Hepatocyte (in vitro differentiated cells): ENCODE measurements around the gene NAT14. TPM values are rescaled to one million over a fixed set of nuclear protein-coding genes. Genes with fewer than 3 reads are reported as not detected.

Experiments
- DNase-seq: peaks from one replicate; pipeline ENCODE4 v3.0.0-alpha.2; 2016; ENCODE audit warnings: low spot score
- H2AFZ ChIP-seq: fragments of 200-600 bp; sonication (generic); 2 replicates; pipeline ENCODE4 v1.6.0; 2016; ENCODE audit warnings: antibody characterized with exemption, mild to moderate bottlenecking
- H3K27ac ChIP-seq: fragments of 200-600 bp; sonication (generic); 2 replicates; pipeline ENCODE4 v1.5.1; 2016; ENCODE audit warnings: mild to moderate bottlenecking
- H3K27me3 ChIP-seq: fragments of 200-600 bp; sonication (generic); 2 replicates; pipeline ENCODE4 v1.6.1; 2016
- H3K36me3 ChIP-seq: fragments of 200-600 bp; sonication (generic); replicated peaks from 2 replicates; pipeline ENCODE4 v1.5.1; 2016; ENCODE audit warnings: low read depth; ENCODE audit not compliant: insufficient read depth
- H3K4me1 ChIP-seq: fragments of 200-600 bp; sonication (generic); 2 replicates; pipeline ENCODE4 v1.5.1; 2016; ENCODE audit warnings: mild to moderate bottlenecking, moderate library complexity; ENCODE audit not compliant: insufficient read depth
- H3K4me2 ChIP-seq: fragments of 200-600 bp; sonication (generic); 2 replicates; pipeline ENCODE4 v1.6.0; 2016
- H3K4me3 ChIP-seq: fragments of 200-600 bp; sonication (generic); 2 replicates; pipeline ENCODE4 v1.5.1; 2016; ENCODE audit warnings: mild to moderate bottlenecking
- H3K79me2 ChIP-seq: fragments of 200-600 bp; sonication (generic); 2 replicates; pipeline ENCODE4 v1.6.0; 2017; ENCODE audit warnings: mild to moderate bottlenecking
- H3K9me2 ChIP-seq: fragments of 200-600 bp; sonication (generic); replicated peaks from 2 replicates; pipeline ENCODE4 v1.6.0; 2017; ENCODE audit warnings: mild to moderate bottlenecking; ENCODE audit not compliant: insufficient read depth
- H3K9me3 ChIP-seq: fragments of 200-600 bp; sonication (generic); 2 replicates; pipeline ENCODE4 v1.5.1; 2016; ENCODE audit warnings: low read depth, mild to moderate bottlenecking
- H4K20me1 ChIP-seq: fragments of 200-600 bp; sonication (generic); 2 replicates; pipeline ENCODE4 v1.6.0; 2016; ENCODE audit warnings: mild to moderate bottlenecking; ENCODE audit not compliant: insufficient read depth, poor library complexity, severe bottlenecking
- EZH2 ChIP-seq: fragments of 200-600 bp; sonication (generic); IDR thresholded peaks from 2 replicates; pipeline ENCODE4 v1.6.1; 2016; ENCODE audit warnings: antibody characterized with exemption, mild to moderate bottlenecking, borderline replicate concordance
- EZH2phosphoT487 ChIP-seq: fragments of 200-600 bp; sonication (generic); IDR thresholded peaks from one replicate; pipeline ENCODE4 v1.6.1; 2018; ENCODE audit warnings: antibody characterized with exemption, mild to moderate bottlenecking, low read depth, moderate library complexity; ENCODE audit not compliant: unreplicated experiment, severe bottlenecking
- WGBS: methylation state at CpG from one replicate; pipeline ENCODE4 v1.1.6; 2016; ENCODE audit warnings: low lambda C conversion rate; ENCODE audit errors: missing lambda C conversion rate; 5-methylcytosine and 5-hydroxymethylcytosine counted together
- polyA plus RNA-seq: library from polyadenylated mRNA; unstranded; fragments of >200 nt; fragmentation: Nextera tagmentation; extraction: Ambion mirVana; gene quantifications from 2 replicates; pipeline ENCODE4 v1.2.1, GENCODE V29; 2016
- total RNA-seq: library from RNA; depleted of rRNA; stranded (reverse); fragments of >200 nt; gene quantifications from 2 replicates; pipeline ENCODE4 v1.2.3, GENCODE V29; 2014
- TF ChIP-seq, protein P1 (sequence below): fragments of 200-600 bp; sonication (generic); IDR thresholded peaks from 2 replicates; pipeline ENCODE4 v1.5.1; 2016; ENCODE audit warnings: antibody characterized with exemption, mild to moderate bottlenecking; ENCODE audit not compliant: poor library complexity

The NAT14 gene
- total and polyA plus RNA-seq, 2 experiments from 2014 or later, result 22.3 to 40.3 TPM

DNA sequence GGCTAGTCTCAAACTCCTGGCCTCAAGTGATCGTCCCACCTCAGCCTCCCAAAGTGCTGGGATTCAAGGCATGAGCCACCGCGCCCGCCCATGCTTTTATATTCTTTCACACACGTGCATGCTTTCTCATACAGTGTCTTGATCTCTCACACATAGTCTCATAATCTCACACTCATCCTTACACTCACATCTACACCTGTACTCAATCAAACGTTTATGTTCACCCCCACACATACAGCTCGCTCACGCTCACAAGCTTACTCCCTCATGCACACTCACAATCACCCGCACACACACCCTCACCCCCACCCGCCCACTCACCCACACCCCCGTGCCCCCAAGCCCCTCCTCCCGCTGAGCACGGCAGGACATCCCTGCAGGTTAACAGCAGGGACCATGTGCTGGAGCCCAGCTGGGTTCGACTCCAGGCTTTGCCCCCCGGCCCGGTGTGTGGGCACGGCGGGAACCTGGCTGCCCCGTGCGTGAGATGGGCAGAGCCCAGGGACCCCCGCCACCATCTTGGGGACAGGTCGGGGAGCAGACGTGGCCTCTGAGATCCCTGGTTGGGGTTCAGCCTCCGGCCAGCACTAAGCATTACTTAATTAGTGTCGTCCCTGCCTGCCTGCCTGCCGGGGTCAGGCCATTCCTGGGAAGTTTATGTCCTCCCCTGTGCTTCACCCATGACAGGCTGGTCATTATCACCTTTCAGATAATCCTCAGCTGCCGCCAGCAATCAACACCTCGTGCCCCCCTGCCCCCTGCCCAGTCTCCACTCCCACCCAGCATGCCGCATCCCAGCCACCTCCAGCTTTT is 40.5 kb downstream of the NAT14 start:
- H3K36me3 ChIP-seq, result no peaks in the 10 kb centered on the region
- H3K79me2 ChIP-seq, result no peaks in the 10 kb centered on the region
- H3K4me2 ChIP-seq, result no peak overlapping the region
- H2AFZ ChIP-seq, result no peak overlapping the region
- 47% methylated on average over 27 of the region's 29 CpGs for WGBS
- peaks cover 5% of the 10 kb centered on the region for H3K27me3 ChIP-seq
- no peaks in the 10 kb centered on the region for H3K9me2 ChIP-seq
- no peaks in the 10 kb centered on the region for H3K9me3 ChIP-seq
- H3K4me3 ChIP-seq, result no peak overlapping the region
- peaks cover 9% of the 10 kb centered on the region for H3K4me1 ChIP-seq
- TF ChIP-seq EZH2phosphoT487 (no peak), EZH2 (no peak)
- TF ChIP-seq, protein P1, sequence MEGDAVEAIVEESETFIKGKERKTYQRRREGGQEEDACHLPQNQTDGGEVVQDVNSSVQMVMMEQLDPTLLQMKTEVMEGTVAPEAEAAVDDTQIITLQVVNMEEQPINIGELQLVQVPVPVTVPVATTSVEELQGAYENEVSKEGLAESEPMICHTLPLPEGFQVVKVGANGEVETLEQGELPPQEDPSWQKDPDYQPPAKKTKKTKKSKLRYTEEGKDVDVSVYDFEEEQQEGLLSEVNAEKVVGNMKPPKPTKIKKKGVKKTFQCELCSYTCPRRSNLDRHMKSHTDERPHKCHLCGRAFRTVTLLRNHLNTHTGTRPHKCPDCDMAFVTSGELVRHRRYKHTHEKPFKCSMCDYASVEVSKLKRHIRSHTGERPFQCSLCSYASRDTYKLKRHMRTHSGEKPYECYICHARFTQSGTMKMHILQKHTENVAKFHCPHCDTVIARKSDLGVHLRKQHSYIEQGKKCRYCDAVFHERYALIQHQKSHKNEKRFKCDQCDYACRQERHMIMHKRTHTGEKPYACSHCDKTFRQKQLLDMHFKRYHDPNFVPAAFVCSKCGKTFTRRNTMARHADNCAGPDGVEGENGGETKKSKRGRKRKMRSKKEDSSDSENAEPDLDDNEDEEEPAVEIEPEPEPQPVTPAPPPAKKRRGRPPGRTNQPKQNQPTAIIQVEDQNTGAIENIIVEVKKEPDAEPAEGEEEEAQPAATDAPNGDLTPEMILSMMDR, result no peak
- no peak overlapping the region for H3K27ac ChIP-seq
- no peak for DNase-seq
- H4K20me1 ChIP-seq, result no peaks in the 10 kb centered on the region

DNA sequence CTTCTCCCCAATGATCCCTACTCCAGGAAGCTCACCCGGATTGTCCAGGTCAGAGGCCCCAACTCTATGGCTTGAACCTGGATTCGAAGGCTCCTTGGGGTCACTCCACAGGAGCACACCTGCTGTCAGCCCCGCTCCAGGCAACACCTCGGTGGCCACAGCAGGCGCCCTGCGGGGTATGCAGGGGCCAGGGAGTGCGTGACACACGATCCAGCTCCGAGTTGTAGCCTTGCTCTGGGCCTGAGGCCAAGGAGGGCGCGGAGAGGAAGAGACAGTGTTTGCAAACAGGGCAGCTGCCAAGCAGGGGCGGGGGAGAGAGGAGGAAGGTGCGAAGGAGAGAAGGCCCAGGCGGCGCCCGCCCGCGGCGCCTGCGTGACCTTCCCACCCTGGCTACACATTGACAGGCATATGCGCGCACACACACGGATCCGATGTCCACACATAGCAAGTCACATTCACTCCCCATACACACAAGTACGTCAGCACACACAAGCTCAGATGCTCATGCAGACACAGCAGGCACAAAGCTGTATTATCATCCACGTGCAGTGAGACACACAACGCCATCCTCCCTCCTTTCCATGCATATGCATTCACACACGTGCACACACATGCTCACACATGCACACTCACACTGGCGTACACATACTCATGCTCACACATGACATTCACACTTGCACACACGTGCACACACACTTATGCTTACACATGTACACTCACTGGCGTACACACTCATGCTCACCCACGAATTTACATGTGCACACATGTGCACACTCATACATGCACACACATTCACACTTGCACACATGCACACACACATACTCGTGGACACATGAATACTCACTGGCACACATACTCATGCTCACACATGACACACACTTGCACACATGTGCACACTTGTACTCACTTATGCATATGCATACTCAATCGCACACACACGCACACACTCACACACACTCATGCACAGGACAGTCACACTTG is 41.5 kb downstream of the NAT14 start:
- Histone ChIP-seq H3K9me3 (no peaks in the 10 kb centered on the region), H4K20me1 (no peaks in the 10 kb centered on the region), H3K4me1 (peaks cover 9% of the 10 kb centered on the region), H3K36me3 (no peaks in the 10 kb centered on the region), H3K4me2 (peak overlapping the region; percentile 33), H3K79me2 (no peaks in the 10 kb centered on the region), H3K27ac (no peak overlapping the region), H3K27me3 (peaks cover 5% of the 10 kb centered on the region), H3K4me3 (no peak overlapping the region), H3K9me2 (no peaks in the 10 kb centered on the region), H2AFZ (no peak overlapping the region)
- WGBS, result 38% methylated on average over 34 of the region's 35 CpGs
- peak; percentile 75 for DNase-seq
- TF ChIP-seq, protein P1, result no peak
- no peak for TF ChIP-seq EZH2phosphoT487
- TF ChIP-seq EZH2, result no peak

DNA sequence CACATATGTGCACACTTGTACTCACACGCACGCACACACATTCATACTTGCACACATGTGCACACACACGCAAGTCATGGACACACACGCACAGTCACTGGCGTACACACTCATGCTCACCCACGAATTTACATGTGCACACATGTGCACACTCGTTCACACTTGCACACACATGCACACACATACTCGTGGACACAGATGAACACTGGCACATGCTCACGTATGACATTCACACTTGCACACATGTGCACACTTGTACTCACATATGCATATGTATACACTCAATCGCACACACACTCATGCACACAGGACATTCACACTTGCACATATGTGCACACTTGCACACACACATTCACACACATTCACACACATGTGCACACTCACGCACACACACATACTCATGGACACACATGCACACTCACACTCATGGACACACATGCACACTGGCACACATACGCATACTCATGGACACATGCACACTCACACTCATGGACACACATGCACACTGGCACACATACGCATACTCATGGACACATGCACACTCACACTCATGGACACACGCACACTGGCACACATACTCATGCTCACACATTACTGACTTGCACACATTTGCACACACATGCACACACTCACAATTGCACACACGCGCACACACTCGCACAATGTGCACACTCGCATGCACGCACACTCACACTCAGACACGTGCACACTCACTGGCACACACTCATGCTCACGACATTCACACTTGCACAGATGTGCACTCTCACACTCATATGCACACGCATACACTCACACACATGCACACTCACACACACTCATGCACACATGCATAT is 42.4 kb downstream of the NAT14 start:
- Histone ChIP-seq H3K36me3 (no peaks in the 10 kb centered on the region), H3K4me2 (no peak overlapping the region), H3K27me3 (peaks cover 5% of the 10 kb centered on the region), H4K20me1 (no peaks in the 10 kb centered on the region), H3K4me1 (peaks cover 9% of the 10 kb centered on the region), H2AFZ (no peak overlapping the region), H3K9me3 (no peaks in the 10 kb centered on the region), H3K79me2 (no peaks in the 10 kb centered on the region), H3K27ac (no peak overlapping the region), H3K9me2 (no peaks in the 10 kb centered on the region), H3K4me3 (no peak overlapping the region)
- WGBS, result 87% methylated on average over 22 of the region's 22 CpGs
- no peak for DNase-seq
- TF ChIP-seq, protein P1, result no peak
- TF ChIP-seq EZH2phosphoT487, result no peak
- TF ChIP-seq EZH2, result no peak
